Measurements from ENCODE around the gene EGFR.

The EGFR gene

DNA sequence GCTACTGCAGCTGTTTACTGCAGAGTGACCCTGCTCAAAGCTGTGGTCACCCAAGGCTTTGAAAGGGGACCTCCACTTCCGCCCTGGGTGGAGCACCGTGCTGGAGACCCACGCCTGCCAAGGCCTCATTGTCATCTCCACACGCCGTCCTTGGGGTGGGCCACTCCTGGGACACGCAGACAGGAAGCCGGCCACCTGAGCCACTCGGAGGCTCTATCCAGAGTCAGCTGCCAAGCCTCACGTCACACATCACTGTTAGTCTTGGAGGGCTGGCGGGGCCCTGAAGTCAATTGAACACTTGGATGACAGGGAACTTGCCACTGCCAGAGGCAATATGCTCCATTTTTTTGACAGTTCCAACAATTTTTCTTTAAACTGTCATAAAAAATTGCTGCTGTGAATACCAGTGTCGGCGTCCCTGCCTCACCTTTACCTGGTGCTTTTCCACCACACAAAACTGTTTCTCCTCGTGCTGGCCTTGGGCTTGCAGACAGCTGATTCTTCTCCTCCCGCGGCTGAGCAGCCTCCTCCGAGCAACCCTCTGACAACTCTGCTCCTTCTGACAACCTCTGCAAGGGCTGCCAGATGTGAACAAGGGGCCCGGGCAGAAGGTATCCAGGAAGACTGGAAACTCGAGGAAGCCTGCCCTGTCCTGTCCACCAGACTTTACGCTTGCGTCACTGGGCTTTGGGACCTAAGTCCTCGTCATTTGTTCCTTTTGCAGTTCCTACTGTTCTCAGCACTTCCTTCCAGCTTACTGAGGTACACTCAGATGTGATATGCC lies 81.9 kb downstream of the EGFR start:
- H3K9me3 ChIP-seq (replicated peaks; ENCODE audit: low read length) = no peaks in the 10 kb centered on the region
- peaks cover 49% of the 10 kb centered on the region for H3K4me1 ChIP-seq (ENCODE audit: control insufficient read depth, insufficient read depth, low read length)
- H3K27me3 ChIP-seq (ENCODE audit: control insufficient read depth, insufficient read depth, low read length) = no peaks in the 10 kb centered on the region
- no peak overlapping the region for H3K9ac ChIP-seq (ENCODE audit: low read depth, low read length)
- no peak overlapping the region for H3K4me3 ChIP-seq (ENCODE audit: low read length)
- H3K36me3 ChIP-seq (ENCODE audit: insufficient read depth, low read length) = peaks cover 14% of the 10 kb centered on the region
- H3K4me2 ChIP-seq (ENCODE audit: low read length) = peak overlapping the region; percentile 9

DNA sequence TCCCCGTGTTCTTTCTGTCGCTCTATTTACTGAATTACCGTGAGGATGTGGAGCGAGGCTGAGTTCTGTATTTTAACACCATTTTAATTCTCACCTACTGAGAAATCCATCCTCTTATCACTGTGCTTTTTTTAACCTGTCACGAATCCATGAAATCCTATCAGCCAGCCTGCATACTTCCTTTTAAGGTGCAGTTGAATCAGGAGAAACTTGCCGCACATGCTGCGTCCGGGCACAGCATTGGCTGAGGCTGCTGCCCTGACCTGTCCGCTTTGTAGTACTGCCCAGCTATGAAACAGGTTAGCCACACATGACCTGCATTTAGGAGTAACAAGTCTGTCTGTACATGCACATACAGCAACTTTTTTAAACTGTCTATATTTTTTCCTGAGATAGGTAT lies 82.5 kb downstream of the EGFR start:
- Histone ChIP-seq H3K36me3 (ENCODE audit: insufficient read depth, low read length) (peaks cover 14% of the 10 kb centered on the region), H3K4me1 (ENCODE audit: control insufficient read depth, insufficient read depth, low read length) (peaks cover 55% of the 10 kb centered on the region), H3K4me2 (ENCODE audit: low read length) (no peak overlapping the region), H3K9ac (ENCODE audit: low read depth, low read length) (no peak overlapping the region), H3K27me3 (ENCODE audit: control insufficient read depth, insufficient read depth, low read length) (no peaks in the 10 kb centered on the region), H3K4me3 (ENCODE audit: low read length) (no peak overlapping the region), H3K9me3 (replicated peaks; ENCODE audit: low read length) (no peaks in the 10 kb centered on the region)

DNA sequence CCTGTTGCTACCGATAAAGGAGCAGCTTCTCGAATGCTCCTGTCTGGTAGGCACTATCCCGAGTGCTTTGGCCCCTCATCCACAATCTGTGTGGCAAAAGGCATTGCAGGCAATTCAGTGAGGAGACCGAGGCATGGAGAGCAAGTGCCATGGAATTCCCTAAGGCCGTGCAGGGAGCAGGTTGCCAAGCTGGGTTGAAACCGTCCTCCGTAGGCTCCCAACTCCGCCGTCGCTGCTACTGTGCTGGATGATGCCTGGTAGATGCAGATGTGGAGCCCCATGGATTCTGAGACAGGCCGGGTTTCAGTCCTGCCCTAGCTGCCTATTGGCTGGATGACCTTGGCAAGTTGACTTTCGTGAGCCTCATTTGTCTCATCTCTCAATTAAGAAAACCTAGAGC lies 85.3 kb downstream of the EGFR start:
- Histone ChIP-seq H3K4me2 (ENCODE audit: low read length) (no peak overlapping the region), H3K4me1 (ENCODE audit: control insufficient read depth, insufficient read depth, low read length) (peaks cover 65% of the 10 kb centered on the region), H3K27me3 (ENCODE audit: control insufficient read depth, insufficient read depth, low read length) (no peaks in the 10 kb centered on the region), H3K9me3 (replicated peaks; ENCODE audit: low read length) (no peaks in the 10 kb centered on the region), H3K9ac (ENCODE audit: low read depth, low read length) (no peak overlapping the region), H3K36me3 (ENCODE audit: insufficient read depth, low read length) (peaks cover 14% of the 10 kb centered on the region), H3K4me3 (ENCODE audit: low read length) (no peak overlapping the region)

DNA sequence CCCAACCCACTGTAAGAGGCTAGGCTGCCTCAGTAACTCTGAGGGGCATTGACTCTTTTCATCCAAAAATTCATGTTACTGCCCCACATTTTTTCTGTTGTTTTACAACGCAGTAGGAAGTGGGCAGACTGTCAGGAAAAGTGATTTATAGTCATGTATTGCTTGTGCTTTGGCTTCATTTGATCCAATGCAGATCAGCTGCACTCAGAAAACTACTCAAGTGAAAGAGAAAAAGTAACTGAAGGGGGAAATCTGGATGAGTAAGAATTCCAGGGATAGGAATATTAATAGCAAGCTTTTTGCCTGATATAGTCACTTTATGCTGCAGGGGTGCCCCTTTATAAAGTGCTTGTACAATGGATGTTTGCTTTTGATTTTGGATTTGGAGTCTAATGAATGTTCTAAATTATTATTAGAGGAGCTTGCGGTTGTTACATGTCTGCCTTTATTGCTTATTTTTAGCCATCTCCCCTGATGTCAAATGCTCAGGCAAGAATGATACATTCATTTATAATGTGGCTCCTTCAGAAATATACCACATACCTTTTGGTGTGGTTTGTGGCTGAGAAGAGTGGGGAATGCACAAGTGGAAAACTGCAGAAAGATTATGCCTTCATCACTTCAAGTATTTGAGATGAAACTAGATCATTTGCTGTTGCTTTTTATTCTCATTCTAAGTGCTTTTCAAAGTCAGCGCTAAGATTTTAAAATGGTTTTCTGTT lies 86.1 kb downstream of the EGFR start:
- Histone ChIP-seq H3K36me3 (ENCODE audit: insufficient read depth, low read length) (peaks cover 14% of the 10 kb centered on the region), H3K9me3 (replicated peaks; ENCODE audit: low read length) (no peaks in the 10 kb centered on the region), H3K9ac (ENCODE audit: low read depth, low read length) (no peak overlapping the region), H3K27me3 (ENCODE audit: control insufficient read depth, insufficient read depth, low read length) (no peaks in the 10 kb centered on the region), H3K4me2 (ENCODE audit: low read length) (no peak overlapping the region), H3K4me1 (ENCODE audit: control insufficient read depth, insufficient read depth, low read length) (peaks cover 65% of the 10 kb centered on the region), H3K4me3 (ENCODE audit: low read length) (no peak overlapping the region)

DNA sequence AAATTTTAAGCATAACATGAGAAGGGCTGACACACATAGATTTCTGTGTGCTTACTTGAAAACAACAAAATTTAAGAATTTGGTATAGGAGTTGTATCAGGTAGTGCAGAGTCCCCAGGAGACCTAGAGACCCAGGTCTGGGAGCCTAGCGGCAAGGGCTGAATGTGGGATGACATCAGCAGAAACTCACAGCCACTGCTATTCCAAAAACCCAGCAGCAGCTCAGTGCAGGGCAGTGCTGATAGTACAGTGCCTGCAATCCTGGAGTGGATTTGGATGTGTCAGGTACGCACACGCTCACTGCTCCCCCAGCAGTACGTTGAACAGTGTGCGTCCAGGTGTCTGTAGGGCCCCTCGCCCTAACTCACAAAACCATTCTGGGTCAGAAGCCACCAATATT lies 87.1 kb downstream of the EGFR start:
- H3K4me1 ChIP-seq (ENCODE audit: control insufficient read depth, insufficient read depth, low read length) = peaks cover 64% of the 10 kb centered on the region
- H3K27me3 ChIP-seq (ENCODE audit: control insufficient read depth, insufficient read depth, low read length) = no peaks in the 10 kb centered on the region
- no peak overlapping the region for H3K4me3 ChIP-seq (ENCODE audit: low read length)
- no peak overlapping the region for H3K9ac ChIP-seq (ENCODE audit: low read depth, low read length)
- peaks cover 14% of the 10 kb centered on the region for H3K36me3 ChIP-seq (ENCODE audit: insufficient read depth, low read length)
- no peak overlapping the region for H3K4me2 ChIP-seq (ENCODE audit: low read length)
- H3K9me3 ChIP-seq (replicated peaks; ENCODE audit: low read length) = no peaks in the 10 kb centered on the region

DNA sequence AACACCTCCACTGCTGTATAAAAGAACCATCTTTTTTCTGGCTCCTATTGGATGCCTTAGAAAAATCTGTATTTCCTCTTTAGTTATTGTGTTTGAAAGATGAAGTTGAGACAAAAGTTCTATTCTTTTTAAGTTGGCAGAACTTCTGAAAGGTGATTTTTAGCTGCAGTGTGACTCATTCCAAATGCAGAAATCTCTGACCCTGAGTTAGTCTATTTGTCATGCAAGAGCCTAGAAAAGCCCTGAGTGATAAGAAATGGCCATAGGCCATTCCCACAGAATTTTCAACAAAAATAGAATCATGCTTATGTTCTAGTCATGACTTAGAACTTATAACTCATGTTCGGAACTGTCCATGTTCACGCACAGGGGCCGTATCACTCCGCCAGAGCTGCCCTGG lies 89.1 kb downstream of the EGFR start:
- no peaks in the 10 kb centered on the region for H3K27me3 ChIP-seq (ENCODE audit: control insufficient read depth, insufficient read depth, low read length)
- no peak overlapping the region for H3K4me3 ChIP-seq (ENCODE audit: low read length)
- H3K36me3 ChIP-seq (ENCODE audit: insufficient read depth, low read length) = no peaks in the 10 kb centered on the region
- H3K4me1 ChIP-seq (ENCODE audit: control insufficient read depth, insufficient read depth, low read length) = peaks cover 80% of the 10 kb centered on the region
- no peak overlapping the region for H3K4me2 ChIP-seq (ENCODE audit: low read length)
- no peaks in the 10 kb centered on the region for H3K9me3 ChIP-seq (replicated peaks; ENCODE audit: low read length)
- H3K9ac ChIP-seq (ENCODE audit: low read depth, low read length) = no peak overlapping the region

DNA sequence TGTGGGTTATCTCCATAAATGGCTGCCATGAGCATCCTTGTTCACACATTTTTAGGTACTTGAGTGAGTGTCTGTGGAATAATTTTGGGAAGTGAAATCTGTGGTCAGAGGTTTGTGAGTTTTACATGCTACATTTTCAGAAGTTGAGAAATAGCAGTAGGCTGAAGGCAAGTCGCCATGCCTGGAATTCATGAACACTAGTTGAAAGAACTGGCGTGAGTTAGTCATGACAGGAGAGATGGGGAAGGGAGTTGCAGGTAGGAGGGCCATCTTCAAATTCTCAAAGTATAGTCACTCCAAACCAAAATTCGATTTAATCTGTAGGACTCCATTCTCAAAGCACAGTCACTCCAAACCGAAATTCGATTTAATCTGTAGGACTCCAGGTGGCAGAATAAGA lies 89.6 kb downstream of the EGFR start:
- Histone ChIP-seq H3K9ac (ENCODE audit: low read depth, low read length) (no peak overlapping the region), H3K4me1 (ENCODE audit: control insufficient read depth, insufficient read depth, low read length) (peaks cover 78% of the 10 kb centered on the region), H3K4me3 (ENCODE audit: low read length) (no peak overlapping the region), H3K27me3 (ENCODE audit: control insufficient read depth, insufficient read depth, low read length) (no peaks in the 10 kb centered on the region), H3K4me2 (ENCODE audit: low read length) (no peak overlapping the region), H3K36me3 (ENCODE audit: insufficient read depth, low read length) (no peaks in the 10 kb centered on the region), H3K9me3 (replicated peaks; ENCODE audit: low read length) (no peaks in the 10 kb centered on the region)

DNA sequence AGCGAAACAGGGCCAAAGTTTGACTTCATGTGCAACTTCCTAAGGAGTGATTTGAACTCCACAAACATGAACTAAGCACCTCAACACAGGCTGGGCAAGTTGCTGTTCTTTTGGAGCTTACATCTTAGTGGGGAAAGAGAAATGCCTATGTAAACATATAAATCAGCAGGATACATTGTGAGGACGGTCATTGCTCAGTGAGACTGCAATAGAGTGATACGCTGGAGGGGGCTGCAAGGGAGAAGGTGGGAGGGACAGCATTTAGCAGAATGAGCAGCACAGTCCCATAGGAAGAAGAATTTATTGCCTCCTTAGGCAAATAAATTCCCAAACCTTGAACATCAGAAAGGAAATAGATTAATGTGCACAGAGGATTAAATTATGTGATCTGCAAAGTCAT lies 90.0 kb downstream of the EGFR start:
- Histone ChIP-seq H3K4me2 (ENCODE audit: low read length) (no peak overlapping the region), H3K4me1 (ENCODE audit: control insufficient read depth, insufficient read depth, low read length) (peaks cover 75% of the 10 kb centered on the region), H3K36me3 (ENCODE audit: insufficient read depth, low read length) (no peaks in the 10 kb centered on the region), H3K4me3 (ENCODE audit: low read length) (no peak overlapping the region), H3K9me3 (replicated peaks; ENCODE audit: low read length) (no peaks in the 10 kb centered on the region), H3K9ac (ENCODE audit: low read depth, low read length) (no peak overlapping the region), H3K27me3 (ENCODE audit: control insufficient read depth, insufficient read depth, low read length) (no peaks in the 10 kb centered on the region)

DNA sequence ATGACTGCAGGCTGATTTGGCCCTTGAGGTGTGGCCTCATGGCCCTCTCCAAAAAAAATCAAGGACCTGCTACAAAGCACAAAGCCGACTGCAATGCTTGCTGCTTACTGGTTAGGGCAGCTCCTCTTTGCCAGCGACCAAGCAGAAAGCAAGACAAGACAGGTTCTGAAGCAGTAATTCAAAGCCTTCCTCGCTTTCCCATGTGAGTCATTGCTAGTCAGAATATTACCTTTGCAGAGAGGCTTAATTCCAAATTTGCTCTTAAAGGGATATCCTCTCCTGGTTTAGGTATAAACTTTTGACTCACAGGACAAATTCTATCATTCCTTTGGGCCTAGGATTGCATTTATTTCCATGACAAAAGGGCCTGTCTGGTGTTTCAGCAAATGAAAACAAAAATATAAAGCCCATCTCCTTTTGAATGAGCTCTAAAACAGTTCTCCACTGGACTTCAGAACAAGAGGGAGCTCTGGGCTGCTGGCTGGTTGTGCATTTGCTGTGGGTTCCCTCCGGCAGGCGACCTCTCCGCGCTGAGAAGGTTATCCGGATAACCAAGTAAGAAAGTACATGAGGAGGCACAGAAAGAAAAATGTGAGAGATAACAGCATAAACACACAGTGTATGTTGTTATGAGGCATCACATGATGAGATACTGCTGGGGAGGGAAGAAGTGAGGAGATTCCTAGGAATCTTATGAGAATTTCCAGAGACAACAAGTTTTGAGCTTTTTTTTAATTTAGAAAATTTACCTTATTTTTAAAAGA lies 90.8 kb downstream of the EGFR start:
- no peaks in the 10 kb centered on the region for H3K36me3 ChIP-seq (ENCODE audit: insufficient read depth, low read length)
- H3K27me3 ChIP-seq (ENCODE audit: control insufficient read depth, insufficient read depth, low read length) = no peaks in the 10 kb centered on the region
- H3K9me3 ChIP-seq (replicated peaks; ENCODE audit: low read length) = no peaks in the 10 kb centered on the region
- no peak overlapping the region for H3K9ac ChIP-seq (ENCODE audit: low read depth, low read length)
- no peak overlapping the region for H3K4me3 ChIP-seq (ENCODE audit: low read length)
- peak overlapping the region; percentile 12 for H3K4me2 ChIP-seq (ENCODE audit: low read length)
- H3K4me1 ChIP-seq (ENCODE audit: control insufficient read depth, insufficient read depth, low read length) = peaks cover 68% of the 10 kb centered on the region

DNA sequence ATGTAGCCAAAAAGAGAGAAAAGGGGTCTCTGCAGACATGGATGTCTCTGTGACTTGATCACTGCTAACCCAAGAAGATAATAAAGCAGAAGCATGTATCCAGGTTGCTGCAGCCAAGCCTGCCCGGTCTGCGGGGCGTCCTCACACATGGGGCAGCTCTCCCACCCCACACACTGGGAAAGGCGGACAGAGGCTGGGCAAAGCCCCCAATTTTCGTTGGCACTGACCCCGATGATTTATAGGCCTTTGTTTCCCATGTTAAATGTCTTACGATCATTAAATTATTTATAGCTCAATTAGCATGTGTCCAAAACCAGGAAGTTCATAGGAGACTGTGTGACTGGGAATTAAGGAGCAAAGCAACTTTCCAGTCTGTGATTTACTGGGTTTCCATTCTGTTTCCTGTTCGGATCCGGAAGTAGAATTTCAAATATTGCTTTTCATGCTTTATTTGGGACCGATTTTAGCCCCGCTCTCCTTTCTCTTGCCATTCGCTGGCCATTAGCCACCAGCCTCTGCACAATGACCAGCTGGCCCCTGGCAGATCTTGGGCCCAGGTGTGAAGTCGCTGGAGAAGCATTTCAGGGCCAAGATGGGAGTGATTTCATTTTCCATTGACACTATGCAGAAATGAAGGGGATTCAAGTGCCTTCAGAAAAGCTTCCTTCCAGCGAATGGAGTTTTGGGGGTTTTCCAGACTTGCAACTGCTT lies 91.6 kb downstream of the EGFR start:
- H3K4me2 ChIP-seq (ENCODE audit: low read length) = peak overlapping the region; percentile 73
- no peaks in the 10 kb centered on the region for H3K27me3 ChIP-seq (ENCODE audit: control insufficient read depth, insufficient read depth, low read length)
- peak overlapping the region; percentile 40 for H3K4me3 ChIP-seq (ENCODE audit: low read length)
- peaks cover 60% of the 10 kb centered on the region for H3K4me1 ChIP-seq (ENCODE audit: control insufficient read depth, insufficient read depth, low read length)
- H3K9ac ChIP-seq (ENCODE audit: low read depth, low read length) = peak overlapping the region; percentile 61
- no peaks in the 10 kb centered on the region for H3K9me3 ChIP-seq (replicated peaks; ENCODE audit: low read length)
- H3K36me3 ChIP-seq (ENCODE audit: insufficient read depth, low read length) = no peaks in the 10 kb centered on the region

DNA sequence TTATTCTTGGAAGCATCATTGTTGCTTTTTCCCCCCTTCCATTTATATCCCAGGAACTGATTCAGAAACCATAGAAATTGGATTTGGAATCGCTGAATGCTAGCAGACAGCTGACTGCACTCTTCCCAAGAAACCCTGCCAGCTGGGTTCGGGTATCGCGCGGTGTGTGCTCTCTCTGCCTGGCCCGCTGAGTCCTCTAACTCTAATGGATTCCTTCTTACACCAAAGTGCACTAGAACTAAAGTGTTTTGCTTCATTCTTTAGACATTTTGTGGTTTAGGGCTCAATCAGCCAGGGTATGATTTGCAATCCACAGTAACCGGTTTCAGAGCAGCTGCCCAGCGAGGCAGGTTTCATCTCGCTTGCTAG lies 92.2 kb downstream of the EGFR start:
- peak overlapping the region; percentile 73 for H3K4me2 ChIP-seq (ENCODE audit: low read length)
- no peaks in the 10 kb centered on the region for H3K9me3 ChIP-seq (replicated peaks; ENCODE audit: low read length)
- peaks cover 56% of the 10 kb centered on the region for H3K4me1 ChIP-seq (ENCODE audit: control insufficient read depth, insufficient read depth, low read length)
- H3K27me3 ChIP-seq (ENCODE audit: control insufficient read depth, insufficient read depth, low read length) = no peaks in the 10 kb centered on the region
- H3K4me3 ChIP-seq (ENCODE audit: low read length) = peak overlapping the region; percentile 40
- peaks cover under 1% of the 10 kb centered on the region for H3K36me3 ChIP-seq (ENCODE audit: insufficient read depth, low read length)
- H3K9ac ChIP-seq (ENCODE audit: low read depth, low read length) = peak overlapping the region; percentile 61

All from skeletal muscle satellite cell (primary cell).